Measurements from ENCODE around the gene GARIN6.

Gene GARIN6

DNA sequence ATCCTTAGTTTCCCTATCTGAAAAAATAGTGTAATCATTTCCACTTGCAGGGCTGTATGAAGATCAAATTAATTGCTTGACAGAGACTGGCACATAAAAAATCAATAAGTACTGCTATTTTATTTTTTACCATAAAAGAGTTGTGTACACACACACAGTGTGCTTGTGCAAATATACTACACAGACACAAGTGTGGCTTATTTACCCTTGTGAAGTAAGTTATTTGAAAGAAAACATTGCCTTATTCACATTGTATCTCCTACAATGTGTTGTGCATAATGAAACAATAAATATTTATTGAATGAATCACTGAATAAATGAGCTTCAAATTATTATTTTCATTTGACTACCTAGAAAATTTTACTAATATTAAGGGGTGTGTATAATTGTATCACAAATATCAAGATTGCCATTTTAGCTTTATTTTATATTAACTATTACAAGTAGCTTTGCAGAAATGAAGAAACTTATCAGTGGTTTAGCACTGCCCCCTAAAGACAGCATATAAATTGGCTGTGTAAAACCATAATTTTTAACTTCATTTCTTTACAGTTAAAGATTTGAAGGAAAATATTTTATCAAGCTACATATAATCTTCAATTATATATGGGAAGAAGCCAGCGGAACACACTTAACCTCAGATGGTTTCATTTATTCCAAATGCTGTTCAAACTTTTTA, 11.3 kb downstream of the GARIN6 start:
- Mint-ChIP-seq H3K27ac (no peak overlapping the region), H3K9me3 (no peaks in the 10 kb centered on the region), H3K36me3 (ENCODE audit: low read depth) (no peaks in the 10 kb centered on the region), H3K4me3 (no peak overlapping the region), H3K4me1 (ENCODE audit: low read depth) (no peaks in the 10 kb centered on the region), H3K27me3 (ENCODE audit: low read depth) (no peaks in the 10 kb centered on the region)
- no peak for DNase-seq (ENCODE audit: low spot score)

DNA sequence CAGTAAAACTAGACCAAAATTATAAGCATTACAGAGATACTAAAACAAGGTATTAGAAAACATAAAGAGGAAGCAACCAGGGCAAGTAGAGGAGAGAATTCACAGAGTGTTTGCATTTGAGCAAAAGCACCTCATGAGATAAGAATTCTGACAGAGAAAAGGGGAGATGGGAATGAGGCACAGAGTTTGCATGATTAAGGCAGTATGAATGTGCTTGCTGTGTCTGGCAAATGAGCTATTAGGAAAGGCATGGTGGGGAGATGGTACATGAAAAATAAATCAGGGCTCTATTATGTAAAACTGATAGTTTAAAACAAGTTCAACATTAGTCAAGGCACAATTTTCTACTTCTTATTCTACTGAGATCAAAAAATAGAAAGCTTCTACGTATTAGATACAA, 23.1 kb downstream of the GARIN6 start:
- no peak overlapping the region for H3K4me3 Mint-ChIP-seq
- H3K4me1 Mint-ChIP-seq (ENCODE audit: low read depth) = no peaks in the 10 kb centered on the region
- DNase-seq (ENCODE audit: low spot score) = no peak
- H3K27ac Mint-ChIP-seq = no peak overlapping the region
- H3K36me3 Mint-ChIP-seq (ENCODE audit: low read depth) = no peaks in the 10 kb centered on the region
- H3K27me3 Mint-ChIP-seq (ENCODE audit: low read depth) = no peaks in the 10 kb centered on the region
- H3K9me3 Mint-ChIP-seq = peaks cover 4% of the 10 kb centered on the region

DNA sequence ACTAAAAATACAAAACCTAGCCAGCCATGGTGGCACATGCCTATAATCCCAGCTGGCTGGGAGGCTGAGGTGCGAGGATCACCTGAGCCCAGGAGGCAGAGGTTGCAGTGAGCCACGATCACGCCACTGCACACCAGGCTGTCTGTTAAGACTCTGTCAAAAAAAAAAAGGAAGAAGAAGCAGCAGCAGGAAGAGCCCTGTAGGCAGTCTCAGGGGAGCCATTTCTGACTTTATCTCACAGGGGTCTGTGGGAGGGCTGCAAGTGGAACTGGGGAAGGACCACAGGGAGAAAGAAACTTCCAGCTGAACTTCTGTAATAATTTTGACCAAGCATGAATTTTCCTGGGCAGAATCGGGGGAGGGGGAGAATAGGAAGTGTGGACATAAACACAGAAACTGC, 32.7 kb downstream of the GARIN6 start:
- Mint-ChIP-seq H3K4me3 (no peak overlapping the region), H3K27ac (no peak overlapping the region), H3K9me3 (peaks cover 24% of the 10 kb centered on the region), H3K27me3 (ENCODE audit: low read depth) (no peaks in the 10 kb centered on the region), H3K36me3 (ENCODE audit: low read depth) (no peaks in the 10 kb centered on the region), H3K4me1 (ENCODE audit: low read depth) (no peaks in the 10 kb centered on the region)
- no peak for DNase-seq (ENCODE audit: low spot score)

DNA sequence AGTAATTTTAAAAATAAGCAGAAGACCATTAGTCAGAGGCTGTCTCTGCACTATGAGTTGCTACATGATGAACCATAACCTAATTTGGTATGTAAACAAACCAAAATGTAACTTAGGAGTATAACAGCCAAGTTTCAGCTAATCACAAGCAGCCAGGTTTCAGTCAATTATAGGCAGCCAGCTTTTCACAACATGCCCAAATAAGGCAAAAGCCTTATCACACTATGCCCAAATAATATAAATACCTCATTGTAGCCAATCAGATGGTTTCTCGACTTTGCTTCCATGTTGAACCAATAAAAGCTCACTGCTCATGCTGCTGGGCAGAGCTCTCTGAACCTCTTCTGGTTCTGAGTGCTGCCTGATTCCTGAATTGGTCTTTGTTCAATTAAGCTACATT, 38.6 kb downstream of the GARIN6 start:
- Mint-ChIP-seq H3K4me3 (no peak overlapping the region), H3K4me1 (ENCODE audit: low read depth) (no peaks in the 10 kb centered on the region), H3K36me3 (ENCODE audit: low read depth) (no peaks in the 10 kb centered on the region), H3K27me3 (ENCODE audit: low read depth) (no peaks in the 10 kb centered on the region), H3K9me3 (peaks cover 12% of the 10 kb centered on the region), H3K27ac (no peak overlapping the region)
- no peak for DNase-seq (ENCODE audit: low spot score)

DNA sequence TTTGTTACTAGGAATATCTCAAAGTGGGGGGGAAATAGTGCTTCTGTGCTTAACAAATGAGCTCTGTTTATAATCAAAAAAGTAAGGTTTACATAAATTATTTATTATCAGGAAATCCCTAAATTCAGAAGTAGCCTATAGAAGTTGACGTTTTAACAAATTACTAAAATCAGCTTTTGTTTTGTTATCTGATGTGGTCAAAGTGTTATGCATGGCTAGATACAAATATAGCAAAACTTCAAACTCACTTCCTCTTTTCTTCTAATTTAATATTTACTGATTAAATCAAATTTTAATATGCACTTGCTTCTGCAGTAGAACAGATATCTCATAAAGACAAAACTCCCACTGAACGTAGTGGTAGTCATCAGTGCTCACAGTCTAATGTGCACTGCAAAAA, 47.5 kb downstream of the GARIN6 start:
- Mint-ChIP-seq H3K36me3 (ENCODE audit: low read depth) (no peaks in the 10 kb centered on the region), H3K4me1 (ENCODE audit: low read depth) (no peaks in the 10 kb centered on the region), H3K27me3 (ENCODE audit: low read depth) (no peaks in the 10 kb centered on the region), H3K4me3 (no peak overlapping the region), H3K9me3 (peaks cover 13% of the 10 kb centered on the region), H3K27ac (no peak overlapping the region)
- no peak for DNase-seq (ENCODE audit: low spot score)

Measured in T-helper 2 cell treated with Interferon-gamma antibody and Interleukin-4, amounts not matched to agents 5 μg/mL and 100 μg/mL, for 36 hours (primary cell).